RWPE2 (cell line): ENCODE data around the gene CNN1.
A peak's percentile ranks its signal among the peaks of the same experiment; 100 is the strongest.

ENCODE experiments used
- ATAC-seq: fragments of 200-7000 bp; cut with Tn5 transposase; 3 replicates; pipeline ENCODE4 v1.9.1; 2021; ENCODE audit warnings: low read depth
- DNase-seq: peaks from one replicate; pipeline ENCODE4 v3.0.0-alpha.2; 2020; ENCODE audit warnings: low spot score
- H3K27ac ChIP-seq: fragments of 450-650 bp; 2 replicates; pipeline ENCODE4 v1.5.1; 2017; ENCODE audit warnings: mild to moderate bottlenecking; ENCODE audit not compliant: poor library complexity, severe bottlenecking
- H3K27me3 ChIP-seq: fragments of 250-450 bp; sonication (Bioruptor Pico); 2 replicates; pipeline ENCODE4 v1.5.1; 2021; ENCODE audit warnings: mild to moderate bottlenecking, moderate library complexity; ENCODE audit not compliant: insufficient read depth, poor library complexity, severe bottlenecking
- H3K36me3 ChIP-seq: fragments of 250-450 bp; sonication (Bioruptor Pico); 2 replicates; pipeline ENCODE4 v1.5.1; 2020; ENCODE audit warnings: low read depth, mild to moderate bottlenecking, moderate library complexity
- H3K4me1 ChIP-seq: fragments of 250-450 bp; sonication (Bioruptor Pico); 2 replicates; pipeline ENCODE4 v1.5.1; 2021; ENCODE audit warnings: mild to moderate bottlenecking, moderate library complexity; ENCODE audit not compliant: insufficient read depth, poor library complexity, severe bottlenecking
- H3K4me3 ChIP-seq: fragments of 250-450 bp; sonication (Bioruptor Pico); 2 replicates; pipeline ENCODE4 v1.5.1; 2021; ENCODE audit warnings: mild to moderate bottlenecking, moderate library complexity; ENCODE audit not compliant: severe bottlenecking
- H3K9me3 ChIP-seq: fragments of 250-450 bp; sonication (Bioruptor Pico); 2 replicates; pipeline ENCODE4 v1.5.1; 2021; ENCODE audit warnings: mild to moderate bottlenecking, moderate library complexity; ENCODE audit not compliant: severe bottlenecking
- CTCF ChIP-seq: fragments of 450-650 bp; IDR thresholded peaks from one replicate; pipeline ENCODE4 v1.5.1; 2017; ENCODE audit warnings: mild to moderate bottlenecking, moderate library complexity; ENCODE audit not compliant: poor library complexity, severe bottlenecking

Gene CNN1

GRCh38 chr19:11577451-11578257 lies 39.0 kb downstream of the CNN1 start, which contains the start of gene ACP5:
TSS of gene ACP5 (minus strand) at chr19:11577645. CDS start at chr19:11577317, 328 bp downstream.
- no peaks in the 10 kb centered on the region for H3K36me3 ChIP-seq
- H3K27ac ChIP-seq, result no peak within 1 kb of the TSS
- DNase-seq (no peak), ATAC-seq (peak; percentile 65)
- H3K27me3 ChIP-seq, result no peaks in the 10 kb centered on the region
- no peak for TF ChIP-seq CTCF
- no peaks in the 10 kb centered on the region for H3K4me1 ChIP-seq
- no peak within 1 kb of the TSS for H3K4me3 ChIP-seq
- H3K9me3 ChIP-seq, result no peaks in the 10 kb centered on the region

DNA sequence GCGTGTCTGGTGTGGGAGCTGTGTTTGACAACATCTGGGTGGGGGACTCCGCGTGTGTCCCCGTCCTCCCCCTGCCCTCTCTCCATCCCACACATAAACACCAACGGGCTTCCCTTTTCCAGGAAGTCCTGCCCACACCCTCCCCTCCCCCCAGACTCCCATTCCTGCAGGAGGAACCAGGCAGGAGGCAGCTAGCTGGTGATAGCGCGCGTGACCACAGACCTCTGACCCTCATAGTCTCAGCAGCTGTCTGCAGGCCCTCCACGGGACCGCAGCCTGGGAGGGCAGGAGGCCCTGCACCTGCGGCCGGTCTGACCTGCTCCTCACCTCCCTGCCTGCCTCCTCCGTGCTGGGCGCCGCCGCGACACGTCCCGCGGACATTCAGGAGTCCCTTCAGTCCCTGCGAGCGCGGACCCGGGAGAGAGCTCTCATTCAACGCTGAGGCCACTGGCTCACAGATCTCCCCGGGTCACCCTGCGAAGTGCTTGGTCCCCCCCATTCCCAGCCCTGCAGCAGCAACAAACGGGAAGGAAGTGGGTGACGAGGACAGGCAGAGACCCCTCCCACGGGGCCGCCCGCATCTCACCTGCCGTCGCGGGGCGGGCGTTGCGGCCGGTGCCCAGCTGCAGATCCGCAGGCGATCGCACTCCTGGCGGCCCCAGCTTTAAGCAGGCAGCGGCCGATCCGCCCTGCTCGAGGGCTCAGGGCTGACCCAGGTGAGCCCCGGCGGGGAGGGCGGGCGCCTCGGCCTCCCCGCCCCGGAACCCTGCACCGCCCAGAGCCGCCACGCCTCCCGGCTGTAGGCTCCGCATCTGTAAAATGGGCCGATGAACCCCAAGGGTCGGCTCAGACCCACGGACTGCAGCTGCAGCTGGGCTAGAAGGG lies 39.8 kb downstream of the CNN1 start:
- no peaks in the 10 kb centered on the region for H3K4me1 ChIP-seq
- H3K4me3 ChIP-seq, result no peak overlapping the region

GRCh38 chr19:11580116-11580515 lies 41.5 kb downstream of the CNN1 start:
- Histone ChIP-seq H3K36me3 (no peaks in the 10 kb centered on the region), H3K4me1 (no peaks in the 10 kb centered on the region), H3K27ac (no peak overlapping the region), H3K27me3 (no peaks in the 10 kb centered on the region), H3K4me3 (no peak overlapping the region), H3K9me3 (no peaks in the 10 kb centered on the region)
- no peak for TF ChIP-seq CTCF
- DNase-seq, result no peak
- no peak for ATAC-seq

More for the DNA sequence above, 39.8 kb downstream of the CNN1 start:
- no peaks in the 10 kb centered on the region for H3K9me3 ChIP-seq
- DNase-seq, result no peak
- H3K27me3 ChIP-seq, result no peaks in the 10 kb centered on the region
- no peaks in the 10 kb centered on the region for H3K36me3 ChIP-seq
- TF ChIP-seq CTCF, result no peak
- ATAC-seq, result no peak
- no peak overlapping the region for H3K27ac ChIP-seq

- H3K9me3 ChIP-seq, result no peaks in the 10 kb centered on the region
- H3K4me1 ChIP-seq, result no peaks in the 10 kb centered on the region
- DNase-seq (no peak), ATAC-seq (no peak)
- no peak overlapping the region for H3K27ac ChIP-seq
- TF ChIP-seq CTCF, result no peak
- no peaks in the 10 kb centered on the region for H3K27me3 ChIP-seq
- no peak overlapping the region for H3K4me3 ChIP-seq
- no peaks in the 10 kb centered on the region for H3K36me3 ChIP-seq
Measured at GRCh38 chr19:11581740-11582139, 43.1 kb downstream of the CNN1 start.
